ENCODE data around the gene PADI4.
"Not testable (repeated sequence)": the region's sequence is repeated elsewhere in the genome, so short reads cannot be mapped to it uniquely, and the experiment has no call there.

Gene PADI4

GRCh38 chr1:17403081-17403480 is 95.1 kb downstream of the PADI4 start:
- no peak for DNase-seq

DNA sequence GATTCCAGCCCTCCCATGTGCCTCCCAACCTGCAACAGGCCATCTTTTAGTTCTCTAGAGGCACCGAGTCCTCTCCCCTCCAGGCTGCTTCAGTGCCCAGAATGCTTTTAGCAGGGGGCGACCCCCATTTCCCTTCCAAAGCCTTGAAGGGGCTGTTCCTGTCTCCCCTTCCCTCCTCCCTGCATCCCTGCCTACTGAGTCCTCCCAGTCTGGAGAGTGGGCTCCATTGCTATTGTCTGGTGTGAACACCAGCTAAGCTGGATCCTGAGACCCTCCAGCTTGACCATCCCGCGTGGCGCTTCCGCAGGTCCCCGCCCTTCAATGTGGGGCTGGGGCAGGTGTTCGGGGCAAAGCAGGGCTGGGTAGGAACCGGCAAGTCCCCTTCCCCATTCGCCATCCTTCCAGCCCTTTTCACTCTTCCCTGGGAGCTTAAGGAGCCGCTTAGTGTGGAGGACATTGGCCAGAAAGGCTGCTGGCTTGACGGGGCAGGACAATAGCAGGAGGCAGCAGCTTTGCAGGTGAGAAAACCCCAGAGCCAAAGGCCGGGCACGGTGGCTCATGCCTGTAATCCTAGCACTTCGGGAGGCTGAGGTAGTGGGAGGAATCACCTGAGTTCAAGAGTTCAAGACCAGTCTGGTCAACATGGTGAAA is 96.2 kb downstream of the PADI4 start:
- no peak for DNase-seq

- no peak for DNase-seq
Measured at GRCh38 chr1:17404820-17405219, 96.8 kb downstream of the PADI4 start.

DNA sequence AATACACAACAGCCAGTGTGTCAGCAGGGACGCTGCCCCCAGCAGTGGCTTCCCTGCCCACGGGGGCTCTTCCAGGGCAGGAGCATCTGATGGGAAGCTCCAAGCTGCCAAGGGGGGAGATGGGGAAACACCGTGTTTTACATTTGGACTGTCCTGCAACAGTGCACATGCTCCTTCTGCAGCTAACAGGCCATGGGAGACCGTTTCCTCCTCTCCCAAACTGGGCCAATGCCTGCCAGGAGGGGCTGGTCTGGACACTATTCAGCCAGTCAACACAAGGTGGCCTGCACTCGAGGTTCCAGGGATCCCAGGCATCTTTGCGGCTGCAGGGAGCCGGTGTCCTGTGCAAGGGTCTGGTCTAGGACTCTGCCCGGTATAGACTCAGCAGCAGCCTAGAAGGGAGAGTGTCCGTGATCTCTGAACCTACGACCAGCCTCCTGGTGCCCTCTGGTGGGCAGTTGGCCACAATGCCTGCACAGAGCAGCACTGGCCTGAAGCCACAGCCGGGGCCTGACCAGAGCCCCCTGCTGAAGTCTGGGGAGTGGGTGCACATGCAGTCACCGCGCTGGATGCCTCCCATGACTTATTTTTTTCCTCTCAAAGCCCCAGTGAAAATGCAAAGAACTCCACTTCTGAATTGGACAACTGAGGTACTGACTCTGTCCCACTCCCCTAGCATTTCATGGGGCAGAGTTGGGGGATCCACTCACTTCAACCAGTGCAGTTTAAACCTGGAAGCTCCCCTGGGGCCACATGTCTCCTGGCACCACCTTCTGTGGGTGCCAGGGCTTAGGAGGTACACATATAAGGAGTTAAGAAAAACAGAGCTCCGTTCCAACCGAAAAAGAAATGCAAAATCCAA is 98.1 kb downstream of the PADI4 start:
- no peak for DNase-seq

GRCh38 chr1:17406760-17407475 is 98.9 kb downstream of the PADI4 start:
- DNase-seq: not testable (repeated sequence)

DNA sequence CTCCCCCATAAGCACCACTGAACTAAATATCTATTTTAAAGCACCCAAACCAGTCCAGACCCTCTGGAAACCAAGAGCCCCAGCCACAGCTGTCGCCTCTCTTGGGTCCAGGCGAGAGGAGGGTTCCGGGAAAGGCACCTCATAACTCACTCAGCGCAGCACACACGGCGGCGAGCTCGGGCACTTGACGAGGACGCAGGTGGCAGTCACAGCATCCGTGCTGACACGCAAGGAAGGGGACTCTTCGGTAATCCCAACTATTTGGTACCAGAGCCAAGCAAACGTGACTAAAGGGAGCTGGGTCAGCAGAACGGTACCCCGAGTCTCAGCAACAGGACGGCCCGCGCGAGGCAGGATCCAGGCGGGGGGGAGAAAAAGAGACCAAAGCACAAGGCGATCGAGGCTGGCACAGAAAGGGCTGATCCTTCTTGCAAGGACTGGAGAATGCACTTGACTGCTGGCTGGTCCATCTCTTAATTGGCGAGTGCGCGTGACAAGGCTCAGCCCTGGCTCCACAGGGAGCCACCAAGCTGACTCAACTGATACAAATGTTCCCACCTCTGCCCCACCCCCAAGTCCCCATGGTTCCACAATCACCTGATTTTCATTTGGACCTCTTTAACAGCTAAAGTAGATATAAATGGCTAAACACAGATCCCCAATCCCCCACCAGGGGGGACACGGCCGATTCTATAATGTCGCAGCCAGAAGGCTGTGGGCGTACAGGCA is 100.0 kb downstream of the PADI4 start:
- DNase-seq: not testable (repeated sequence)

DNA sequence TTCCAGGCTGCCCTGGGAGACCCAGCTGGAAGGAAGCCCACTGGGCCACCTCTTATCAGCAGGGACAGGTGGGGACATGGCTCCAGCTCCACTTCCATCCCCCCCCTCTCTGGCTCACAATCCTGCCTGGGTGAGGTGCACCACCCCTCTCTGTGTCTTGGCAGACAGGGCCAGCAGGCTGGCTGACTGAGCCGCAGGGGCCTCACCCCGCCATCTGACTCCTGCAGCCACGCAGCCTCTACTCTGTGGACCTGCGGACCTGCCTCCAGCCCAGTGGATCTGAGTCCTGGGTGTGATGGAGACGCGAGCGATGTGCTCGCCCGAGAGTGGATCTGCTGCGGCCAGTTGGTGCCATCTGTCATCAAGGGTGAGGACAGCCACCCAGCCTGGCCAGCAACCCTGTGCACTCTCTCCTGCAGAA is 101.4 kb downstream of the PADI4 start:
- no peak for DNase-seq

GRCh38 chr1:17412093-17412870 is 104.3 kb downstream of the PADI4 start:
- DNase-seq: no peak

All from NCI-H1694 treated with DMSO at 0.1 percent for 48 hours (cell line).